NCI-H2196 treated with DMSO at 0.1 percent for 48 hours (cell line): ENCODE results near the gene RASL12.
"Not testable (repeated sequence)": the region's sequence is repeated elsewhere in the genome, so short reads cannot be mapped to it uniquely, and the experiment has no call there.

Experiments used
- DNase-seq: peaks from one replicate; lab custom pipeline; 2025; ENCODE audit not compliant: unreplicated experiment; lab: John Stamatoyannopoulos, UW

Gene RASL12

GRCh38 chr15:65057549-65057940, 10.2 kb downstream of the RASL12 start:
- DNase-seq: no peak

DNA sequence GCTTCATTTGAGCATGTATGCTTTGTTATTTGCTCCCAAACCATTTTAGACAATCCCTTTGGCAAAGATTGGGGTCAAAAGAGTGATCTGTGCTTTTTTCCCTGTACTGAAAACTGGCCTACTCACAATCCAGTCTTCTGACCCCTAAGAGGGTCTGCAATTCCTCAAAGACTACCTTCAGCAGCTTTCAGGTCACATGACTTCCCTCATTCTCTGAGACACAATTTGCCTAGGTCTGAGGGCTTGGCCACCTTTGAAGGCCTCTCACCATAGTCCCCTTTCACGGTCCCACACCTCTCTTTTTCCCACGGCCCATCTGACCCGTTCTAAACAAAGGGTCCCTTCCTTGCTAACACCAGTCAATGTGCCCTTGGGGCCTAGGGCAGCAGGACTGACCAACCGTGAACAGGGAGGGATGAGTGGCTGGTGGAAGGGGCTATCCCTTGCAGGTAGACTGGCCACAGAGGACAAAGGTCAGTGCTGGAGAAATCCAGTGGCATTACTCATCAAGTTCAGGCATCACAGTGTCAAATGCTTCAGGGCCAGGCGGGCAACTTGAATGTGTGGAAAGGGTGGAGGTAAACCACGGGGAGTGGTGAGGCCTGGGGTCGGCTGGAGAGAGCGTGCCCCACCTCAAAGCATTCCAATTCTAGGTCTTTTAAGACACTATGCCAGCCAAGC, 10.8 kb downstream of the RASL12 start:
- no peak for DNase-seq

- no peak for DNase-seq
These were observed 11.7 kb downstream of the RASL12 start for GRCh38 chr15:65056106-65056505.

- DNase-seq: no peak
These were observed 12.5 kb downstream of the RASL12 start for GRCh38 chr15:65055201-65055870.

DNA sequence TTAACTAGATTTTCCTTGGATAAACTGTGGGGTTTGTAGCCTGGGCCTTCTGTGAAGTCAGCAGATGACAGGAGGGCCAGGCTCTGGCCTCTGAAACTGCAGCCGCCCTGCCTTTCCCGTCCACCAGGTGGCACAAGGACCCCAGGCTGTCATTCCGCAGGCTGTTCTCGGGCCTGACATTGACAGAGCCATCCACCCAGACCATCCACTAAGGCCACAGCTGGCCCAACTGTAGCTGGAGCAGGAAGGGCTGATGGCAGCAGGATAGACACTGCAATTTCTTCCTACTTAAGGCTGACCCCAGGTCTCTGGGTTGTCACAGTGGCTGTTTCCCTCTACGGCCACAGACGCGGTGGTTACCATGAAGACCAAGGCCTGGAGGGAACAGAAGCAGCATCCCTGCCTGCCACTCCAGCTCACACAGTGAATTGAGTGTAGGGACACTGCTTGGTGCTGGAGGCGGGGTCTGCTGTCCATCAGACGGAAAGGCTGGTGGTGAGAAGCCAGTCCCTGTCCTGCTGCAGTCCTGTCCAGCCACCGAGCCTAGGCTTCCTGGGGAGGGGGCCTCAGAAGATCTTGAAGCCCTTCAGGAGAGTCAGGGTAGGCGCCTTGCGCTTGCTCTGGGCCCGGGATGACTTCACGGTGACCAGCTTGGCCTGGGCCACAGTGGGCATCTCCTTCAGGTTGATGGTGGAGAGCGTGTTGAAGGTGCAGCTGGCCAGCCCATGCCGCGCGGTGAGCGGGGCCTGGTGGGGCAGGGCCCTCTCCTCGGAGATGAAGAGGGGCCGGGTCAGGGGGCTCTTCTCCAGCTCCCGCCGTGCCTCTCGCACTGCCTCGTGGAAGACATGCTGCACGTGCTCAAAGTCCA, 13.2 kb downstream of the RASL12 start:
- peak; percentile 35 for DNase-seq

GRCh38 chr15:65052956-65053355, 14.8 kb downstream of the RASL12 start:
- DNase-seq: no peak

GRCh38 chr15:65051266-65051665, 16.5 kb downstream of the RASL12 start:
- no peak for DNase-seq

GRCh38 chr15:65050270-65050669, 17.5 kb downstream of the RASL12 start:
- no peak for DNase-seq

DNA sequence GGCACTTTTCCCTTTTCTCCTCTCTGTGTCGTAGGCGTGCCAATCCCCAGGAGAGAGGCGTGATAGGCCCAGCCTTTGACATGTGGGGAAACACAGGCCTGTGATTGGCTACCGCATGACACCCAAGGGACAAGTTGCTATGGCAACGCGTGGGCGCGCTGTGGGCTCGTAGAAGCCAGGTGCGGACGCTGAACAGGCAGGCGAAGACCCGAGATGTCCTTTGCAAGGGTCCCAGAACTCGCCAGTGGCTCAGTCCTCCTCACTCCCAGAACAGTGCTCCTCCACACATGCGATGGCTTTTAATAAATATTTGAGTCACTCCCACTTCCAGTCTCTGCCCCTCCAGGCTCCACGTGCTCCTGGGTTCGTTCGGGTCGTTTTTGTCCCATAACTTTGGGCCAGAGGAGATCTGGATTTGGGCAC, 18.4 kb downstream of the RASL12 start:
- DNase-seq: peak; percentile 54

DNA sequence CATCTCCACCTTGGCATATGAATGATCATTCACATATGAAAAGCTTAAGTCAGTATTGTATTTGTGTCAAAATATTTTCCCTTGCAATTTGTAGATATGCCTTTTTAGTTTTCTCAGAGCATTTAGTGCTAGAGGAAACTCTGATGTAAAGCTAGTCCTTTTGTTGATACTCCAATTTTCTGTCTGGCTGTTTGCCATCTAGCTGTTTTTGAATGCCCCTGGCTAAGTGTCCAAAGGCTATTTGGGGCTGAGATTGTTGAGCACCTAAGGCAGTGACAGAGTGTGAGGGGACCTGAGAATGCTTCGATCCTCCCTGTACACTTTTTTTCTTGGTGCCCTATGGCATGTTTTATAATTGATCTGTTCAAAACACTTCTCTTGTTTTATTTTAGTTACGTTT, 19.6 kb downstream of the RASL12 start:
- DNase-seq: no peak

GRCh38 chr15:65044724-65045481, 22.9 kb downstream of the RASL12 start, which contains the start of gene SLC51B:
Gene SLC51B (plus strand): TSS chr15:65045387. CDS start chr15:65050005, 4,618 bp downstream.
- DNase-seq: peak; percentile 32

DNA sequence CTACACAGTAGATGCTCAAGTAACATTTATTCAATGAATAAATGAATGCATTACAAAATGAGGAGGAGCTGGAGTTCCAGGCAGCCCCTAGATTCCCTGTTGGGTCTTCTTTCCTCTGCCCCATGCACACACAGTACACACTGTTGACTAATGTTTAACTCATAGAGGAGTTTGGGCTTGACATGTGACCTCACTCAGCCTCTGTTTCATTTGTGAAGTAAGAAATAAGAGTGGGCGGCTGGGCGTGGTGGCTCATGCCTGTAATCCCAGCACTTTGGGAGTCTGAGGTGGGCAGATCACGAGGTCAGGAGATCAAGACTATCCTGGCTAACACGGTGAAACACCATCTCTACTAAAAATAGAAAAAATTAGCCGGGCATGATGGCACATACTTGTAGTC, 23.6 kb downstream of the RASL12 start:
- not testable (repeated sequence) for DNase-seq

GRCh38 chr15:65042776-65043327, 24.9 kb downstream of the RASL12 start:
- no peak for DNase-seq

- no peak for DNase-seq
These were observed 26.0 kb downstream of the RASL12 start for GRCh38 chr15:65041787-65042186.

DNA sequence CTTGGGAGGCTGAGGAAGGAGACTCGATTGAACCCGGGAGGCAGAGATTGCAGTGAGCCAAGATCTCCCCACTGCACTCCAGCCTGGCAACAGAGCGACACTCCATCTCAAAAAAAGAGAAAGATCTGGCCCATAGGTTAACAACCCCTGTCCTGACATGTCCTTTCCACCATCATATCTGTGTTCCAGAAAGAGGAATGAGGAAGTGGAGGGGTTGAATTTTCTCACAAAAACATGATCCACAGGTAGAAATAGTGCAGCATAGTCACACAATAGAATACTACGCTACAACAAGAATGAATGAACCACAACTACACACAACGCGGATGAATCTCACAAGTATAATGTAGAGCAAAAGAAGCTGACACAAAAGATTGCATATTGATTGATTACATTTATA, 27.3 kb downstream of the RASL12 start:
- no peak for DNase-seq

DNA sequence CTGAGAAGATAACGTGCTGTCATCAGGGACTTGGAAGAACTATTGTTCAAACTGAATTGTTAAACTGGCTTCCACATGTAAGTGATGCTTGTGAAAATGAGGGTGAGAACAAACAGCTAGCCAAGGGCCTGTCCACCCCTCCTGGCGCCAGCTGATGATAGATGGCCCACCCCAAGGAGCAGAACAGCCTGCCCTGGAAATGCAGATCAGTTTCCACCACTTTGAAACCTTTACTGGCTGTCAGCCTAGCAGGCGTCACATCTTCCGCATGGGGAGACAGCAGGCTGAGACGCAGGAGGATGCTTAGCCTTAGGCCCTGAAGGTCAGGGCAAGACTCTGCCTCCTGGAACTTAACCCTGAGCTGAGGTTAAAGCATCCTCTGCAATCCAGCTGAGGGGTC, 29.0 kb downstream of the RASL12 start:
- no peak for DNase-seq

- DNase-seq: no peak
These were observed 29.4 kb downstream of the RASL12 start for GRCh38 chr15:65038428-65038827.

DNA sequence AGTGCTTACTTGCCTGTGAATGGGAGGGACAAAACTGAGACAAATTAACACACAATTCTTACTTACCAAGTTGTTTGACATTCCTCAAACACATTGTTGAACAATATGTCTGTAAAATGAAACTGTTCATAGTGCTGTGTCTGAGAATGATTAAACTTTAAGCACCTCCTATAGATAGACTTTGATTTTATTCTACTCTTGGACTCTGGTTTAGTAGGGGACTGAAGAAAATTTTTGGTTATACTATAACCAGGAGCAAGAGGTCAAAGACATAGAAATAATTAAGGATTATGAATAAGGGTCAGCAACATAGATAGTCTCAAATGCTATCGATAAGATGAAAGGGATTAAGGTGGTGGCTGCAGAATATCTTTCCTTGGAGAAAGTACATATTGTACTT, 30.5 kb downstream of the RASL12 start:
- no peak for DNase-seq

GRCh38 chr15:65034719-65035118, 33.1 kb downstream of the RASL12 start:
- DNase-seq: no peak

- DNase-seq: no peak
These were observed 34.0 kb downstream of the RASL12 start for GRCh38 chr15:65033659-65034269.
